T-helper 22 cell (primary cell): ENCODE results near the gene PHAX.
"Not testable (repeated sequence)": the region's sequence is repeated elsewhere in the genome, so short reads cannot be mapped to it uniquely, and the experiment has no call there.

Experiments
- DNase-seq: peaks from one replicate; pipeline ENCODE4 v3.0.0-alpha.2; 2020; ENCODE audit warnings: low read depth

PHAX gene

GRCh38 chr5:126605525-126605924 lies 4.8 kb downstream of the PHAX start:
- no peak for DNase-seq

DNA sequence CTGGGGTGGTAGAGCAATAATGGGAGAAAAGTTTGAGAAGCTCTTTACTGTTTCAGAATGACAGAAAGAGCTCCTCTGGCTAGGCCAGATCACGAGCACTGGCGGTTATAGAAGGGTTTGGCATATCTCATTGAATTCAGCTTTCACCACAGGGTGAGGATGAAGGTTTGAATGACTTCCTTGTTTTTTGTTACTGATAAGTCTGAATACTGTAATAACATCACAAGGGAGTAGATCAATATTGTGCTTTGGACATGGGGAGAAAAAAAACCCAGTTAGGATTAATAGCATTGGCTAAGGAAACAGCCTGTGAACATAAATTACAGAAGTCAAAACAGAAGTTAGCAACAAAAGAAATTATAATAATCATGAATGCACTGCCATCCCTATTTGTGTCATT lies 9.4 kb downstream of the PHAX start:
- DNase-seq, result no peak

DNA sequence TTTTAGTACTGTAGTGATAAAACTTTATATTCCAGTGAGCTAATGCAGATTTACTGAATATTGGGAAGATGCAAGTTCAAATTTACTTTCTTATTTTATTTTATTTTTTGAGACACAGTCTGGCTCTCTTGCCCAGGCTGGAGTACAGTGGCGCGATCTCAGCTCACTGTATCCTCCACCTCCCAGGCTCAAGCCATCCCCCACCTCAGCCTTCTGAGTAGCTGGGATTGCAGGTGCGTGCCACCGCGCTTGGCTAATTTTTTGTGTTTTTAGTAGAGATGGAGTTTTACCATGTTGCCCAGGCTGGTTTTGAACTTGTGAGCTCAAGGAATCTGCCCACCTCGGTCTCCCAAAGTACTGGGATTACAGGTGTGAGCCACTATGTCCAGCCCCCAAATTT lies 9.9 kb downstream of the PHAX start:
- DNase-seq, result no peak

- DNase-seq, result no peak
Measured at GRCh38 chr5:126613941-126614592, 13.3 kb downstream of the PHAX start.

DNA sequence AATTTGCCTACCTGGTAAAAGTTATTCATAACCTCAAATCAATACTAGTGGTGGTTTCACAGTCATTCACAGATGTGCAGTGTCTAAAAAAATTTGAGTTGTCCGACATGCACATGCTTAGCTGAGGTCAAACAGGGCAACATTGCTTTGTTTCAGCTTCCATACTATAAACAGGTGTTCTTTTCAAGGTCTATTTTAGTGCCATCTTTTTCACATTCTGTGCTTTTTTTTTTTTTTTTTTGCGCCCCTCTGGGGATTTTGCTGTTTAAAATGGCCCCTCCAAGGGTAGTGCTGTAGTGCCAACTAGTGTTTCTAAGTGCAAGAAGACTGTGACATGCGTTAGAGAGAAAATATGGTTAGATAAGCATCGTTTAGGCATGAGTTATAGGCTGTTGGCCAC lies 14.5 kb downstream of the PHAX start:
- no peak for DNase-seq

DNA sequence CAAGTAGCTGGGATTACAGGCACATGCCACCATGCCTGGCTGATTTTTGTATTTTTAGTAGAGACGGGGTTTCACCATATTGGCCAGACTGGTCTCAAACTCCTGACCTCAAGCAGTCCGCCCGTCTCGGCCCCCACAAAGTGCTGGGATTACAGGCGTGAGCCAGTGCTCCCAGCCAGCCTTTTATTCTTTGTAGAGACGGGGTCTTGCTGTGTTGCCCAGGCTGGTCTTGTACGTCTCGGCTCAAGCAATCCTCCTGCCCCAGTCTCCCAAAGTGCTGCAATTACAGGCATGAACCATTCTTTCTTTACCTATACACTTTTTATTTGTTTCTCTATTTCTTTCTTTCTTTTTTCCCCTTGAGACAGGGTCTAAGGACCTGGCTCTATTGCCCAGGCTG lies 16.9 kb downstream of the PHAX start:
- DNase-seq, result not testable (repeated sequence)

DNA sequence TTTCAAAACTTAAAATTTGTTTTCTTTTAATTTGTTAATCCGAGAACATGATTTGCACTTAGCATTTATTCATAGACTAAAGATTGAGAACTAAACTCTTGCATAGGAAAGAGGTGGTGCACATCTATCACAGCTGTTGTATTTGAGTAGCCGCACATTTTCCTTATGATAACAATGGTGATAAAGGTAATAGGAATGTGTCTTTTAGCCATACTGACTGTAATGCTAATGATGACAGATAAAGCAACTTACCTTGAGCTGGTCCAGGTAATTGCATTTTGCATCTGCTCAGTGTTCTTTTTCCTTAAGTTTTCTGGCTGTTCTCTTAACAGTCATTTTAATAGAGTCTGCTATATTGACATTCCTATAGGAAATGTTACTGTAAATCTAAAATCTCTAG lies 19.0 kb downstream of the PHAX start:
- no peak for DNase-seq

DNA sequence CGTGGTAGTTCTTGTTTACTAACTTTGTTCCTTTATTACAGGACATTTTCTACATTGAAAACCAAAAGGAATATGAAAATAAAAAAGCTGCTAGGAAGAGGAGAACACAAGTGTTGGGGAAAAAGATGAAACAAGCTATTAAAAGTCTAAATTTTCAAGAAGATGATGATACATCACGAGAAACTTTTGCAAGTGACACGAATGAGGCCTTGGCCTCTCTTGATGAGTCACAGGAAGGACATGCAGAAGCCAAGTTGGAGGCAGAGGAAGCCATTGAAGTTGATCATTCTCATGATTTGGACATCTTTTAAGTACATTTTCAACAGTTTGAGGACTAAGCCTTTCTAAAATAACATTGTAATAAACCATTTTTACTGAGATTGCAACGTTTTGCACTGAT lies 23.8 kb downstream of the PHAX start:
- no peak for DNase-seq

GRCh38 chr5:126628102-126628501 lies 27.4 kb downstream of the PHAX start:
- no peak for DNase-seq

DNA sequence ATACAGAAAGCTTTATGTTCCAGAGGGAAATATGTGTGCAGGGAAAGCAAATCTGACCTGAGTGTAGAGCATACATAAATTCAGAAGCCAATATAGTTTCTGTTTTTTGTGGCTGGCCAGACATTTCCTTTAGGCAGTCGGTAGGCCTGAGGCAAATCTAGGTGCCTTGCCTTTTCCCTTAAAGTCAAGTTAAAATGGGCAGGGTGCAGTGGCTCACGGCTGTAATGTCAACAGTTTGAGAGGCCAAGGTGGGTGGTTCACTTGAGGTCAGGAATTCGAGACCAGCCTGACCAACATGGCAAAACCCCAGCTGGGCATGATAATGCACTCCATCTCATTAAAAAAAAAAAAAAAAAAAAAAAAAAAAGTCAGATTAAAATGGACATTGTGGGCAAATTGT lies 31.2 kb downstream of the PHAX start:
- no peak for DNase-seq

DNA sequence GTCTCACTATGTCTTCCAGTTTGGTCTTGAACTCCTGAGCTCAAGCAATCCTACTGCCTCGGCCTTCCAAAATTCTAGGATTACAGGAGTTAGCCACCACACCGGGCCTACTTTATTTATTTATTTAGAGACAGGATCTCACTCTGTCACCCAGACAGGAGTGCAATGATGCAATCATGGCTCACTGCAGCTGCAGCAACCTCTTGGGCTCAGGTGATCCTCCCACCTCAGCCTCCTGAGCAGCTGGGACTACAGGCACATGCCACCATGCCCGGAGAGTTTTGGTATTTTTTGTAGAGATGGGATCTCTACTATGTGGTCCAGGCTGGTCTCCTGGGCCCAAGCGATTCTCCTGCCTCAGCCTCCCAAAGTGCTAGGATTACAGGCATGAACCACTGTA lies 32.8 kb downstream of the PHAX start:
- DNase-seq, result no peak

DNA sequence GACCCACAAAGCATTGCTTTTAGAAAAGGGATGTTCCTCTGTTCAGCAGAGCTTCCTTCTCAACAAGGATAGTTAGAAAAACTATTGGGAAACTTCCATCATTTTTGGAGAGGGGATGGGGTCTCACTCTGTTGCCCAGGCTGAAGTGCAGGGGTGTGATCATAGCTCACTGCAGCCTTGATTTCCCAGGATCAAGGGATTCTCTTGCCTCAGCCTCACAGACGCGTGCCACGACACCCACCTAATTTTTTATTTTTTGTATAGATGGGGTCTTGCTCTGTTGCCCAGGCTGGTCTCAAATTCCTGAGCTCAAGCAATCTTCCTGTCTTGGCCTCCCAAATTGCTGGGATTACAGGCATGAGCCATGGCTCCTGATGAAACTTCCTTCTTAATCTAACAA lies 34.8 kb downstream of the PHAX start:
- no peak for DNase-seq

- no peak for DNase-seq
Measured at GRCh38 chr5:126636956-126637355, 36.2 kb downstream of the PHAX start.

DNA sequence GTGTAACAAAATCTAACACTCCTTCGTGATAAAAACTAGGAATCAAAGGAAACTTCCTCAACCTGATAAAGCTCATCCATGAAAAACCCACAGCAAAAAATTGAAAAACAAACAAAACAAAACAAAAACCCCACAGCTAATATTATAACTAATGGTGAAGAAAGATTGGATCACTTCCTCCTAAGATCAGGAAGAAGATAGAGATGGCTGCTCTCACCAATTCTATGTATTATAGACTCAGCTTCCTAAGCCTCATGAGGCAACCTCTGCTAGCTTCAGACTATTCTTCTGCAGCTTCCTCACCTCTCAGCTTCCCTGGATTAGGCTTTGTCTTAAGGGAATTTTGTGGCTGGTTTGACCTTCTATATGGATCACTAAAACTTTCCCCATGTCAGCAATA lies 40.1 kb downstream of the PHAX start:
- no peak for DNase-seq

DNA sequence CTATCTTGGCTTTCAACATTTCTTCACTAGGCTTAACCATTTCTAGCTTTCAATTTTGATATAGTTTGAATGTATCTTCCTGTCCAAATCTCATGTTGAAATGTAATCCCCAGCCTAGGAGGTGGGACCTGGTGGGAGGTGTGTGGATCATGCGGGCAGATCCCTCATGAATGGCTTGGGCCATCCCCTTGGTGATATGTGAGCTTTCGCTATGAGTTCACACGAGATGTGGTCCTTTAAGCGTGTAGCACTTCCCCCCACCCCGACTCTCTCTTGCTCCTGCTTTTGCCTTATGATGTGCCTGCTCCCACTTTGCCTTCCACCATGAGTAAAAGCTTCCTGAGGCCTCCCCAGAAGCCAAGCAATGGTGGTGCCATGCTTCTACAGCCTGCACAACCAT lies 40.6 kb downstream of the PHAX start:
- DNase-seq, result no peak

GRCh38 chr5:126645132-126645531 lies 44.4 kb downstream of the PHAX start:
- no peak for DNase-seq

DNA sequence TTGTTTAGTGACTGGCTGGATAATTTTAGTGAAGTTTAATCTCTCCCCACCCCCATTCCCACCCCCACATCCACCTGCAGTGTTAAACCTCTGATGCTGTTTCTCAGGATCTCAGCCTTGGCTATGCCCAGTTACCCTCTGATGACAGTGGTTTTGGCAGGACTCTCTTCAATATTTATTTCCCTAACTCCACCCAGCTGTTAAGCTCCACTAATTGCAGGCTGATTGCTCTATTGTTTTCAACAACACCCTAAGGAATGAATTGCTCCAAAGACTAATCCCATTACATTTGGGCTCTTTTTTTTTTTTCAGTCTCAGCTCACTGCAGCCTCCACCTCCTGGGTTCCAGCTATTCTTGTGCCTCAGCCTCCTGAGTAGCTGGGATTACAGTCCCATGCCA lies 46.3 kb downstream of the PHAX start:
- DNase-seq, result no peak

- no peak for DNase-seq
Measured at GRCh38 chr5:126648471-126648870, 47.7 kb downstream of the PHAX start.

DNA sequence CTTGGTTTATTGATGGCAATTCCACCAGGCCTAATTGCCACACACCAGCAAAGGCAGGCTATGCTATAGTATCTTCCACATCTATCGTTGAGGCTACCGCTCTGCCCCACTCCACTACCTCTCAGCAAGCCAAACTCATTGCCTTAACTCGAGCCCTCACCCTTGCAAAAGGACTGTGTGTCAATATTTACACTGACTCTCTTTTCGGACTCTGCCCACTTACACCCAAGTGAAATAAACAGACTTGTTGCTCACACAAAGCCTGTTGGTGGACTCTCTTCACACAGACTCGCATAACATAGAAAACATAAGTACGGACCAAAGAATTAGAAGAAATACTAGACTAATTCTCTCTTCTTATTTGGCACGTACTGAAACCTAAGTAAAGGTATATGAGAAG lies 48.3 kb downstream of the PHAX start:
- not testable (repeated sequence) for DNase-seq

- DNase-seq, result not testable (repeated sequence)
Measured at GRCh38 chr5:126649709-126650108, 49.0 kb downstream of the PHAX start.

- no peak for DNase-seq
Measured at GRCh38 chr5:126650463-126650862, 49.7 kb downstream of the PHAX start.

- no peak for DNase-seq
Measured at GRCh38 chr5:126651013-126651577, 50.3 kb downstream of the PHAX start.

- no peak for DNase-seq
Measured at GRCh38 chr5:126656401-126657007, 55.8 kb downstream of the PHAX start.

DNA sequence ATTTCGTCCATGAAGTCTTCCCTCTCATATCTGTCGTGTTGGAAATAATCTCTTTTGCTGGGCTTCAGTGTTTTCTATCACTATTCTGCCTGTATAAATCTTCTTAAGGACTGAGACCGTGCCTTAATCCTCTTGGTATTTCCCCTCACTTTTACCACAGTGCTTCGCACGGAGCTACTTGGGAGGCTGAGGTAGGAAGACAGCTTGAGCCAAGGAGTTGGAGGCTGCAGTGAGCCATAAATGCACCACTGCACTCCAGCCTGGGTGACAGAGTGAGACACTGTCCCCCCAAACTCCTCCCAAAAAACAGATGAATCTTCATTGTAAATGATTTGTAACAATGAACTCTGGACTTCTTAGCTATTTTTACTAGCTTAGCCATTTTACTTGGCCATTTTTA lies 57.8 kb downstream of the PHAX start:
- no peak for DNase-seq
